Tibial nerve (tissue), 4 donors: ENCODE data around the gene KANSL3. TPM values are rescaled to one million over a fixed set of nuclear protein-coding genes. Genes with fewer than 3 reads are reported as not detected.

Experiments used
- DNase-seq, 2 donors: peaks; one replicate each; pipeline ENCODE4 v3.0.0-alpha.2; 2019; ENCODE audit warnings: low spot score in 2 of 2
- H3K27ac ChIP-seq, 4 donors: fragments of 200-600 bp; sonication (generic) in 3 of 4; one replicate each; pipeline ENCODE4 v1.5.1; 2017 to 2019; ENCODE audit warnings: mild to moderate bottlenecking in 1 of 4
- H3K27me3 ChIP-seq, 2 donors: fragments of 200-600 bp; sonication (generic) in 1 of 2; one replicate each; pipeline versions ENCODE4 v1.5.1 to v1.6.0; 2017 to 2019
- H3K36me3 ChIP-seq, 3 donors: fragments of 200-600 bp; sonication (generic); one replicate each; pipeline ENCODE4 v1.5.1; 2018 to 2019
- H3K4me1 ChIP-seq, 4 donors: fragments of 200-600 bp; sonication (generic) in 3 of 4; one replicate each; pipeline ENCODE4 v1.5.1; 2017 to 2019
- H3K4me3 ChIP-seq, 4 donors: fragments of 200-600 bp; sonication (generic) in 3 of 4; one replicate each; pipeline ENCODE4 v1.5.1; 2017 to 2019; ENCODE audit warnings: mild to moderate bottlenecking in 1 of 4, moderate library complexity in 1 of 4
- H3K9me3 ChIP-seq, 4 donors: fragments of 200-600 bp; sonication (generic) in 3 of 4; one replicate each; pipeline ENCODE4 v1.5.1; 2017 to 2019
- CTCF ChIP-seq, 5 experiments: fragments of 200-600 bp in 3 of 5; fragments of 450-650 bp in 2 of 5; sonication (generic) in 3 of 5; IDR thresholded peaks; one replicate each; pipeline ENCODE4 v1.5.1; 2016 to 2019; ENCODE audit warnings: antibody characterized with exemption in 5 of 5, mild to moderate bottlenecking in 3 of 5, moderate library complexity in 2 of 5
- EP300 ChIP-seq, 2 donors: sonication (generic); formaldehyde crosslinking; IDR thresholded peaks; one replicate each; pipeline ENCODE4 v1.6.1; 2017; ENCODE audit warnings: antibody characterized with exemption in 2 of 2, mild to moderate bottlenecking in 1 of 2
- POLR2A ChIP-seq, 2 donors: fragments of 450-650 bp; IDR thresholded peaks; one replicate each; pipeline ENCODE4 v1.6.1; 2017; ENCODE audit warnings: antibody characterized with exemption in 2 of 2, mild to moderate bottlenecking in 2 of 2, moderate library complexity in 2 of 2
- WGBS, 2 donors: methylation state at CpG; one replicate each; pipeline ENCODE4 v1.1.5; 2018; 5-methylcytosine and 5-hydroxymethylcytosine counted together
- total RNA-seq, 4 donors: library from RNA; depleted of rRNA; stranded (reverse); fragments of >200 nt; gene quantifications; one replicate each; pipeline ENCODE4 v1.1.0, GENCODE V29; 2016

KANSL3 gene
- total RNA-seq, 4 donors from 2014 or later, result 55.7 to 87.0 (median 59.2) TPM

GRCh38 chr2:96683972-96684820 lies 46.1 kb upstream of the KANSL3 start:
- H3K36me3 ChIP-seq, result no peaks in the 10 kb centered on the region
- TF ChIP-seq EP300 (IDR thresholded peaks at IDR 0.05), result no peak
- TF ChIP-seq CTCF (IDR thresholded peaks at IDR 0.05), result no peak
- no peak for TF ChIP-seq POLR2A (IDR thresholded peaks at IDR 0.05)
- WGBS, 2 donors, result 89% methylated on average over 13 of the region's 13 CpGs
- H3K27ac ChIP-seq, result no peak overlapping the region
- H3K4me1 ChIP-seq, result peaks cover 0 to 24% (median 0%) of the 10 kb centered on the region in 4 donors
- H3K27me3 ChIP-seq, result peaks cover 0 to 9% of the 10 kb centered on the region in 2 donors
- no peaks in the 10 kb centered on the region for H3K9me3 ChIP-seq
- no peak overlapping the region for H3K4me3 ChIP-seq
- DNase-seq, result no peak

- Histone ChIP-seq H3K4me1 (peaks cover 0 to 24% (median 0%) of the 10 kb centered on the region in 4 donors), H3K27ac (no peak overlapping the region), H3K9me3 (no peaks in the 10 kb centered on the region), H3K27me3 (peaks cover 0 to 9% of the 10 kb centered on the region in 2 donors), H3K4me3 (no peak overlapping the region), H3K36me3 (no peaks in the 10 kb centered on the region)
- no peak for TF ChIP-seq POLR2A (IDR thresholded peaks at IDR 0.05)
- DNase-seq, result no peak
- 87 to 89% methylated on average over 5 of the region's 5 CpGs for WGBS, 2 donors
These were observed 45.2 kb upstream of the KANSL3 start for GRCh38 chr2:96683307-96683706.

GRCh38 chr2:96681540-96681939 lies 43.4 kb upstream of the KANSL3 start:
- Histone ChIP-seq H3K9me3 (no peaks in the 10 kb centered on the region), H3K27ac (no peak overlapping the region), H3K4me1 (peaks cover 0 to 24% (median 0%) of the 10 kb centered on the region in 4 donors), H3K4me3 (no peak overlapping the region), H3K27me3 (no peaks in the 10 kb centered on the region), H3K36me3 (no peaks in the 10 kb centered on the region)
- no peak for DNase-seq
- 86 to 89% methylated on average over 4 of the region's 4 CpGs for WGBS, 2 donors
- TF ChIP-seq CTCF (IDR thresholded peaks at IDR 0.05) (no peak), EP300 (IDR thresholded peaks at IDR 0.05) (no peak), POLR2A (IDR thresholded peaks at IDR 0.05) (no peak)

GRCh38 chr2:96680561-96681141 lies 42.5 kb upstream of the KANSL3 start:
- H3K36me3 ChIP-seq, result no peaks in the 10 kb centered on the region
- WGBS, 2 donors, result 73 to 77% methylated on average over 5 of the region's 5 CpGs
- TF ChIP-seq EP300 (IDR thresholded peaks at IDR 0.05) (no peak), POLR2A (IDR thresholded peaks at IDR 0.05) (no peak), CTCF (IDR thresholded peaks at IDR 0.05) (no peak)
- H3K27me3 ChIP-seq, result no peaks in the 10 kb centered on the region
- H3K27ac ChIP-seq, result no peak overlapping the region
- no peaks in the 10 kb centered on the region for H3K9me3 ChIP-seq
- H3K4me3 ChIP-seq, result no peak overlapping the region
- peaks cover 0 to 17% (median 0%) of the 10 kb centered on the region in 4 donors for H3K4me1 ChIP-seq
- no peak for DNase-seq

- no peak overlapping the region for H3K4me3 ChIP-seq
- H3K4me1 ChIP-seq, result peaks cover 0 to 11% (median 0%) of the 10 kb centered on the region in 4 donors
- H3K27ac ChIP-seq, result no peak overlapping the region
- H3K9me3 ChIP-seq, result no peaks in the 10 kb centered on the region
- no peaks in the 10 kb centered on the region for H3K27me3 ChIP-seq
- no peak for DNase-seq
- TF ChIP-seq CTCF (IDR thresholded peaks at IDR 0.05) (no peak), POLR2A (IDR thresholded peaks at IDR 0.05) (no peak), EP300 (IDR thresholded peaks at IDR 0.05) (no peak)
- 24 to 31% methylated on average over 9 of the region's 9 CpGs for WGBS, 2 donors
- no peaks in the 10 kb centered on the region for H3K36me3 ChIP-seq
These were observed 41.7 kb upstream of the KANSL3 start for GRCh38 chr2:96679848-96680247.
